Karpas-422 (cell line): ENCODE measurements around the gene ITPRIPL2. TPM values are rescaled to one million over a fixed set of nuclear protein-coding genes. Genes with fewer than 3 reads are reported as not detected.

Experiments
- DNase-seq: peaks from one replicate; pipeline ENCODE4 v3.0.0-alpha.2; 2015
- H2AFZ ChIP-seq: fragments of 200-600 bp; sonication (generic); 2 replicates; pipeline ENCODE4 v1.6.1; 2014; ENCODE audit warnings: antibody characterized with exemption, low read length, mixed read lengths
- H3K27ac ChIP-seq: fragments of 200-600 bp; sonication (generic); 2 replicates; pipeline ENCODE4 v1.5.1; 2014; ENCODE audit warnings: mild to moderate bottlenecking, low read length, moderate library complexity
- H3K27me3 ChIP-seq: fragments of 200-600 bp; sonication (generic); 2 replicates; pipeline ENCODE4 v1.6.1; 2014; ENCODE audit warnings: low read length, mixed read lengths
- H3K36me3 ChIP-seq: fragments of 200-600 bp; sonication (generic); 2 replicates; pipeline ENCODE4 v1.6.1; 2014; ENCODE audit warnings: low read length, mixed read lengths; ENCODE audit not compliant: insufficient read depth
- H3K4me1 ChIP-seq: fragments of 200-600 bp; sonication (generic); 2 replicates; pipeline ENCODE4 v1.6.1; 2014; ENCODE audit warnings: mild to moderate bottlenecking, low read length, mixed read lengths
- H3K4me2 ChIP-seq: fragments of 200-600 bp; sonication (generic); 2 replicates; pipeline ENCODE4 v1.6.1; 2014; ENCODE audit warnings: low read length, low read depth, mild to moderate bottlenecking; ENCODE audit not compliant: poor library complexity, severe bottlenecking
- H3K4me3 ChIP-seq: fragments of 200-600 bp; sonication (generic); 2 replicates; pipeline ENCODE4 v1.5.1; 2014; ENCODE audit warnings: mild to moderate bottlenecking, antibody characterized with exemption, low read length, mixed read lengths
- H3K79me2 ChIP-seq: fragments of 200-600 bp; sonication (generic); 2 replicates; pipeline ENCODE4 v1.6.1; 2014; ENCODE audit warnings: mild to moderate bottlenecking, low read length, mixed read lengths
- H3K9ac ChIP-seq: fragments of 200-600 bp; sonication (generic); 2 replicates; pipeline ENCODE4 v1.6.0; 2014; ENCODE audit warnings: low read length
- H3K9me2 ChIP-seq: fragments of 200-600 bp; sonication (generic), shearing (Covaris generic); replicated peaks from 2 replicates; pipeline ENCODE4 v1.6.0; 2014; ENCODE audit warnings: mild to moderate bottlenecking, low read length, moderate library complexity; ENCODE audit not compliant: insufficient read depth
- H3K9me3 ChIP-seq: fragments of 300-700, 200-600 bp; sonication (generic); 2 replicates; pipeline ENCODE4 v1.6.1; 2014; ENCODE audit warnings: low read length, mixed read lengths
- H4K20me1 ChIP-seq: fragments of 200-600 bp; sonication (generic); 2 replicates; pipeline ENCODE4 v1.6.1; 2014; ENCODE audit warnings: mild to moderate bottlenecking, antibody characterized with exemption, low read length, low read depth; ENCODE audit not compliant: insufficient read depth
- total RNA-seq: library from RNA; depleted of rRNA; stranded (reverse); fragments of >200 nt; shearing (Covaris generic); gene quantifications from 2 replicates; pipeline ENCODE4 v1.2.3, GENCODE V29; 2014; ENCODE audit warnings: low replicate concordance

The ITPRIPL2 gene
- total RNA-seq, 1 experiment from 2014 or later, result not detected

DNA sequence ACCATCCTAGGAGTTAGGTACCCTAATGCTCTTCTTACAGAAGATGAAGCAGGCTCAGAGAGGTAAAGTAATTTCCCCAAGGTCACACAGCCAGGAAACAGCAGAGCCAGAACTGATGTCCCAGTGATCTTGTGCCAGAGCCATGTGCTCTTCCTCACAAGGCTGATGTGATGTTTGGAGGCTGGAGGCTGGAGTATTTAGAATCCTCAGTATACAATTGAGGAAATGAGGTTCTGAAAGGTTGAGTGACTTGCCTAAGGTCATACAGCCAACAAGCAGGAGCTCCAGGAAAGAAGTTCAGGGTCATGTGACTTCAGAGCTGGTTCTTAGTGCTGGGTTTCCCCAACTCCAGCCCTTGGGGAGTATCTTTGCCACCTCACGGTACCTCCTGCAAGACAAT, 18.5 kb downstream of the ITPRIPL2 start:
- no peak overlapping the region for H3K9ac ChIP-seq
- no peaks in the 10 kb centered on the region for H3K4me1 ChIP-seq
- no peaks in the 10 kb centered on the region for H3K9me2 ChIP-seq
- no peaks in the 10 kb centered on the region for H3K79me2 ChIP-seq
- no peak overlapping the region for H3K4me2 ChIP-seq
- no peaks in the 10 kb centered on the region for H4K20me1 ChIP-seq
- H3K27ac ChIP-seq, result no peak overlapping the region
- no peaks in the 10 kb centered on the region for H3K36me3 ChIP-seq
- no peaks in the 10 kb centered on the region for H3K27me3 ChIP-seq
- no peak overlapping the region for H3K4me3 ChIP-seq
- DNase-seq, result no peak
- no peak overlapping the region for H2AFZ ChIP-seq
- no peaks in the 10 kb centered on the region for H3K9me3 ChIP-seq

DNA sequence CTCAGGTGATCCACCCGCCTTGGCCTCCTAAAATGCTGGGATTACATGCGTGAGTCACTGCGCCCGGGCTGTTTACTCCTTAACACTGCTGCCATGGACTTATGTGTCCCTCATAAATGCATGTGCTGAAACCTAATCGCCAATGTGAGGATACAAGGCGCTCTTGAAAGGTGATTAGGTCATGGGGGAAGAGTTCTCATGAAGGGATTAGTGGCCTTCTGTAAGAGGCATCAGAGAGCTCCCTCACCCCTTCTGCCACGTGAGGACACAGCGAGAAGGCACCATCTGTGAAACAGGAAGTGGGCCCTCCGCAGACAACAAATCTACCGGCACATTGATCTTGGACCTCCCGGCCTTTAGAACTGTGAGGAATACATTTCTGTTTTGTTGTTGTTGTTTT, 19.1 kb downstream of the ITPRIPL2 start:
- Histone ChIP-seq H2AFZ (0 out of 2 replicates have a peak overlapping the region, but pooled peaks have one; percentile 14), H3K27ac (no peak overlapping the region), H4K20me1 (no peaks in the 10 kb centered on the region)

DNA sequence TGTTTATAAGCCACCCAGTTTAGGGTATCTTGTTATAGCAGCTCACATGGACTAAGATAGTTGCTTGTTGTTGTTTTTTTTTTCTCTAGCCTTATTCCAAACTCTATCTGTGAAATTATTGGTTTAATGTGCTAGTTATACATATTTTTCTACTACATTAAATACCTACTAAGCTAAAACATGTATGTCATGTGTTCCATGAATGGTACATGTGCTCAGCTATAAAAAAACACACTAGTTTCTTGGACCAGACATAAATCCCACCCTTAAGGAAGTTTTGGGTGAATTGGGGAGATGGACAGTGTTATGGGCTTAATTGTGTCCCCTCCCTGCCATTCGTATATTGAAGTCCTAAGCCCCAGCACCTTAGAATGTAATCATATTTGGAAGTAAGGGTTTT, 19.8 kb downstream of the ITPRIPL2 start:
- no peak overlapping the region for H3K4me2 ChIP-seq
- no peak overlapping the region for H3K9ac ChIP-seq
- DNase-seq, result no peak
- no peaks in the 10 kb centered on the region for H3K27me3 ChIP-seq
- no peaks in the 10 kb centered on the region for H3K4me1 ChIP-seq
- H3K9me2 ChIP-seq, result no peaks in the 10 kb centered on the region
- H3K4me3 ChIP-seq, result no peak overlapping the region
- no peaks in the 10 kb centered on the region for H4K20me1 ChIP-seq
- no peaks in the 10 kb centered on the region for H3K79me2 ChIP-seq
- H3K36me3 ChIP-seq, result no peaks in the 10 kb centered on the region
- H3K9me3 ChIP-seq, result no peaks in the 10 kb centered on the region
- H2AFZ ChIP-seq, result no peak overlapping the region
- H3K27ac ChIP-seq, result no peak overlapping the region

More for the DNA sequence above, 19.1 kb downstream of the ITPRIPL2 start:
- peak; percentile 44 for DNase-seq
- Histone ChIP-seq H3K9me3 (no peaks in the 10 kb centered on the region), H3K9me2 (no peaks in the 10 kb centered on the region), H3K27me3 (no peaks in the 10 kb centered on the region), H3K4me1 (no peaks in the 10 kb centered on the region), H3K79me2 (no peaks in the 10 kb centered on the region), H3K4me3 (no peak overlapping the region), H3K4me2 (no peak overlapping the region), H3K36me3 (no peaks in the 10 kb centered on the region), H3K9ac (no peak overlapping the region)

DNA sequence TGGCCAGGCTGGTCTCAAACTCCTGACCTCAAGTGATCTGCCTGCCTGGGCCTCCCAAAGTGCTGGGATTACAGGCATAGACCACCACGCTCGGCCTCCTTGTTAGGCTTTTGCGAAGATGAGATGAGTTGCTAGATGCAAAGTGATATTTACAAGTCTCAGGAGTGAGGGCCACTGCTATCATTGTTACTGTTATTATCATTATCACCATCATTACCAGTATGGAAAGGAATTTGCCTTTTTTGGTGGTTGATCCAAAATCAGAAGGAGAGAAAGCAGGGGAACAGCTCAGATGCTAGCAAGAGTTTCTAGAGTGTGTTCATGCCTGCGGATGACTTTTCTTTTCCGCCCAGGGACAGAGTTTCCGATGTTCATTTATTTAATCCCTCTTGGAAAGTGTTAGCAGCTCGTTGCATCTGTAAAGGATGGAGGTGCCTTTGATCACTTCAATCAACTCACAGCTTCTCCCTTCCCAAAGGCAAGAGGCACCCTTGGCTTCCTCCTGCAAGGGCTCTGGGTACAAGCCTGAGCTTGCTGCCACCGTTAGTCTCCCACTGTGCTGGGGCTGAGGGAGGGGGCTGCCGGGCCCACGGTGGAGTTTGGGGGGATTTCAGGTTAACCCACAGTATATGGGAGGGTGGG, 21.6 kb downstream of the ITPRIPL2 start:
- Histone ChIP-seq H4K20me1 (no peaks in the 10 kb centered on the region), H3K27ac (no peak overlapping the region), H3K36me3 (no peaks in the 10 kb centered on the region), H3K4me1 (no peaks in the 10 kb centered on the region), H3K9me3 (no peaks in the 10 kb centered on the region), H3K9ac (no peak overlapping the region), H2AFZ (no peak overlapping the region), H3K9me2 (no peaks in the 10 kb centered on the region), H3K79me2 (no peaks in the 10 kb centered on the region), H3K27me3 (no peaks in the 10 kb centered on the region), H3K4me2 (no peak overlapping the region), H3K4me3 (no peak overlapping the region)
- no peak for DNase-seq

GRCh38 chr16:19135896-19136438, 22.2 kb downstream of the ITPRIPL2 start:
- no peak for DNase-seq
- no peak overlapping the region for H3K9ac ChIP-seq
- no peaks in the 10 kb centered on the region for H4K20me1 ChIP-seq
- H3K9me2 ChIP-seq, result no peaks in the 10 kb centered on the region
- no peaks in the 10 kb centered on the region for H3K79me2 ChIP-seq
- no peaks in the 10 kb centered on the region for H3K27me3 ChIP-seq
- no peaks in the 10 kb centered on the region for H3K9me3 ChIP-seq
- no peak overlapping the region for H3K4me3 ChIP-seq
- H3K27ac ChIP-seq, result no peak overlapping the region
- no peak overlapping the region for H2AFZ ChIP-seq
- no peaks in the 10 kb centered on the region for H3K36me3 ChIP-seq
- H3K4me1 ChIP-seq, result no peaks in the 10 kb centered on the region
- no peak overlapping the region for H3K4me2 ChIP-seq

- H3K9me2 ChIP-seq, result no peaks in the 10 kb centered on the region
- DNase-seq, result no peak
- no peak overlapping the region for H3K4me3 ChIP-seq
- H3K4me1 ChIP-seq, result no peaks in the 10 kb centered on the region
- no peak overlapping the region for H2AFZ ChIP-seq
- no peak overlapping the region for H3K27ac ChIP-seq
- no peaks in the 10 kb centered on the region for H3K79me2 ChIP-seq
- H3K9ac ChIP-seq, result no peak overlapping the region
- no peaks in the 10 kb centered on the region for H3K36me3 ChIP-seq
- no peaks in the 10 kb centered on the region for H3K9me3 ChIP-seq
- no peak overlapping the region for H3K4me2 ChIP-seq
- no peaks in the 10 kb centered on the region for H4K20me1 ChIP-seq
- H3K27me3 ChIP-seq, result no peaks in the 10 kb centered on the region
Measured at GRCh38 chr16:19136549-19137196, 22.9 kb downstream of the ITPRIPL2 start.

- Histone ChIP-seq H2AFZ (no peak overlapping the region), H3K4me2 (no peak overlapping the region)
Measured at GRCh38 chr16:19137201-19138128, 23.7 kb downstream of the ITPRIPL2 start.

GRCh38 chr16:19138601-19139000, 24.8 kb downstream of the ITPRIPL2 start:
- no peaks in the 10 kb centered on the region for H3K9me2 ChIP-seq
- no peaks in the 10 kb centered on the region for H3K9me3 ChIP-seq
- H3K9ac ChIP-seq, result no peak overlapping the region
- no peak overlapping the region for H3K4me2 ChIP-seq
- no peaks in the 10 kb centered on the region for H3K27me3 ChIP-seq
- H3K4me1 ChIP-seq, result no peaks in the 10 kb centered on the region
- no peak overlapping the region for H3K27ac ChIP-seq
- H4K20me1 ChIP-seq, result no peaks in the 10 kb centered on the region
- no peak overlapping the region for H3K4me3 ChIP-seq
- H2AFZ ChIP-seq, result no peak overlapping the region
- H3K79me2 ChIP-seq, result no peaks in the 10 kb centered on the region
- no peak for DNase-seq
- H3K36me3 ChIP-seq, result no peaks in the 10 kb centered on the region

More at GRCh38 chr16:19137201-19138128, 23.7 kb downstream of the ITPRIPL2 start:
- Histone ChIP-seq H3K9ac (no peak overlapping the region), H3K9me3 (no peaks in the 10 kb centered on the region), H3K4me1 (no peaks in the 10 kb centered on the region), H3K9me2 (no peaks in the 10 kb centered on the region), H3K27ac (no peak overlapping the region), H3K4me3 (no peak overlapping the region), H3K36me3 (no peaks in the 10 kb centered on the region), H3K27me3 (no peaks in the 10 kb centered on the region), H4K20me1 (no peaks in the 10 kb centered on the region), H3K79me2 (no peaks in the 10 kb centered on the region)
- DNase-seq, result no peak
